Pancreas (tissue), 10 donors: Measurements from ENCODE around the gene PPARA. TPM values are rescaled to one million over a fixed set of nuclear protein-coding genes. Genes with fewer than 3 reads are reported as not detected.

Experiments used
- ATAC-seq, 4 donors: fragments of 200-7000 bp; cut with Tn5 transposase; one replicate each; pipeline versions ENCODE4 v1.8.0 to v1.9.1; 2020; ENCODE audit warnings: mild to moderate bottlenecking in 4 of 4, moderate library complexity in 4 of 4
- DNase-seq, 6 donors: peaks; one replicate each; pipeline ENCODE4 v3.0.0-alpha.2; 2020
- FAIRE-seq: peaks from 2 replicates; lab custom pipeline; 2012; peaks lifted over from hg19 to GRCh38; lab: Jason Lieb, UNC
- H3K27ac ChIP-seq, 4 donors: fragments of 200-600 bp; sonication (generic); 1 replicate in 3 of 4; 2 replicates in 1 of 4; pipeline versions ENCODE4 v1.5.0 to v1.8.0; 2020
- H3K27me3 ChIP-seq, 4 donors: fragments of 200-600 bp; one replicate each; pipeline ENCODE4 v1.8.0; 2021
- H3K36me3 ChIP-seq, 3 donors: fragments of 200-600 bp; sonication (generic) in 1 of 3; one replicate each; pipeline versions ENCODE4 v1.5.0 to v1.8.0; 2020 to 2021
- H3K4me1 ChIP-seq, 3 donors: fragments of 200-600 bp; one replicate each; pipeline ENCODE4 v1.8.0; 2021
- H3K4me3 ChIP-seq, 4 donors: fragments of 200-600 bp; sonication (generic) in 2 of 4; one replicate each; pipeline versions ENCODE4 v1.5.0 to v1.8.0; 2020 to 2021
- H3K9me3 ChIP-seq, 4 donors: fragments of 200-600 bp; one replicate each; pipeline ENCODE4 v1.8.0; 2021
- WGBS, 2 donors: extraction: QIAGEN DNeasy Blood & Tissue Kit; methylation state at CpG; one replicate each; pipeline ENCODE4 v1.1.7; 2013; 5-methylcytosine and 5-hydroxymethylcytosine counted together
- intact Hi-C, 3 donors: fragments of 100-400 bp; cut with DNase I; formaldehyde crosslinking; loops; one replicate each; pipeline versions ENCODE4 v1.11.1 to v1.14.2; 2022
- polyA plus RNA-seq, 2 donors: library from polyadenylated mRNA; stranded (reverse); fragments of 200-250 nt; gene quantifications; one replicate each; pipeline ENCODE4 v1.2.3, GENCODE V29; 2013
- total RNA-seq, 6 donors: library from RNA; stranded (reverse); fragmentation: NEBNext Ultra II Directional in 4 of 6; extraction: Animal tissue kit (Norgen Biotek cat#: 25700) in 4 of 6; gene quantifications; one replicate each; pipeline versions ENCODE4 v1.2.1 to v1.2.4, GENCODE V29; 2021 to 2023
- TF ChIP-seq, protein P1 (sequence below), 4 donors: fragments of 200-600 bp; sonication (generic) in 3 of 4; IDR thresholded peaks; one replicate each; pipeline versions ENCODE4 v1.5.0 to v1.8.0; 2021; ENCODE audit warnings: antibody characterized with exemption in 4 of 4
- donor health status: healthy with polysubstance abuse.
- donor health status: DM: no; HTN: no; CAD: no; lungs with moderate emphysema.
- donor health status: DM: no; HTN: no; CAD: no.
- donor health status: control.
- donor health status: control.
- donor health status: Bipolar disorder and iron deficiency.
- donor health status: DM: yes; HTN: yes; CAD: no.
- donor health status: DM: no; HTN: no; CAD: no.
- donor health status: DM: no; HTN: no; CAD: no.
- donor health status: DM: yes; HTN: yes; CAD: no.

PPARA gene
- total and polyA plus RNA-seq, 8 donors: 4.1 to 24.5 (median 14.7) TPM

GRCh38 chr22:46289244-46289891 lies 139.0 kb downstream of the PPARA start:
- Histone ChIP-seq H3K36me3 (peaks cover 0 to 30% (median 5%) of the 10 kb centered on the region in 3 donors), H3K27ac (no peak overlapping the region)
- intact Hi-C loops: no loop called here

DNA sequence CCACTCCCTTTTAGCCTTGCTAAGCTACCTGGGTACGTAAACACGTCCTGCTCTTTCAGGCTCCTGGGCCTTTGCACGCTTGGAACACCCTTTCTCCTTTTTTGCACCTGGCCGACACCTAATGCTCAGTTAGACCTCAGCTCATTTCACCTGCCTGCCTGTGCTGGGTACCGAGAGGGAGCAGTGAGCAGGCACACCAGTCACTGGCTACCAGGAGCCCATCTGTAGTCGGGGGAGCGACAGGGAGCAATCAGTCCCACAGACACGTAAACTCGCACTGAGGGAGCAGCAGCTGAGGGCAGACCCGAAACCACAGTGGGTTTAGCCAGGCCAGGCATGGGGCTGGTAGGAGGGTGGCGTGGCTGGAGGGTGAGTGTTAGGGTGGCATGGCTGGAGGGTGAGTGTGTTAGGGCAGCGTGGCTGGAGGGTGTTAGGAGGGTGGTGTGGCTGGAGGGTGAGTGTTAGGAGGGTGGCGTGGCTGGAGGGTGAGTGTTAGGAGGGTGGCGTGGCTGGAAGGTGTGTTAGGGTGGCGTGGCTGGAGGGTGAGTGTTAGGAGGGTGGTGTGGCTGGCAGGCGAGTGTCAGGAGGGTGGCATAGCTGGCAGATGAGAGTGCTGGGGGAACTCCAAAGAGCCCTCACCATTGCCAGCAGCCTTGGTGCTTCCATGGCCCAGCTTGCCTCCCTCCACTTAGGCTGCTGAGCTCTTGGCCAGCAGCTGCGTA lies 140.0 kb downstream of the PPARA start:
- H3K4me1 ChIP-seq: peaks cover 0 to 15% (median 8%) of the 10 kb centered on the region in 3 donors
- peak in 1 of 6 donors; percentile 28 for DNase-seq
- TF ChIP-seq, protein P1, sequence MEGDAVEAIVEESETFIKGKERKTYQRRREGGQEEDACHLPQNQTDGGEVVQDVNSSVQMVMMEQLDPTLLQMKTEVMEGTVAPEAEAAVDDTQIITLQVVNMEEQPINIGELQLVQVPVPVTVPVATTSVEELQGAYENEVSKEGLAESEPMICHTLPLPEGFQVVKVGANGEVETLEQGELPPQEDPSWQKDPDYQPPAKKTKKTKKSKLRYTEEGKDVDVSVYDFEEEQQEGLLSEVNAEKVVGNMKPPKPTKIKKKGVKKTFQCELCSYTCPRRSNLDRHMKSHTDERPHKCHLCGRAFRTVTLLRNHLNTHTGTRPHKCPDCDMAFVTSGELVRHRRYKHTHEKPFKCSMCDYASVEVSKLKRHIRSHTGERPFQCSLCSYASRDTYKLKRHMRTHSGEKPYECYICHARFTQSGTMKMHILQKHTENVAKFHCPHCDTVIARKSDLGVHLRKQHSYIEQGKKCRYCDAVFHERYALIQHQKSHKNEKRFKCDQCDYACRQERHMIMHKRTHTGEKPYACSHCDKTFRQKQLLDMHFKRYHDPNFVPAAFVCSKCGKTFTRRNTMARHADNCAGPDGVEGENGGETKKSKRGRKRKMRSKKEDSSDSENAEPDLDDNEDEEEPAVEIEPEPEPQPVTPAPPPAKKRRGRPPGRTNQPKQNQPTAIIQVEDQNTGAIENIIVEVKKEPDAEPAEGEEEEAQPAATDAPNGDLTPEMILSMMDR (IDR thresholded peaks at IDR 0.05): no peak
- FAIRE-seq: no peak
- intact Hi-C loops: no loop called here
- H3K27me3 ChIP-seq: no peaks in the 10 kb centered on the region
- ATAC-seq: no peak
- H3K4me3 ChIP-seq: no peak overlapping the region
- 92 to 97% methylated on average over 17 of the region's 17 CpGs for WGBS, 2 donors
- peaks cover 0 to 20% (median under 1%) of the 10 kb centered on the region in 3 donors for H3K36me3 ChIP-seq
- H3K9me3 ChIP-seq: no peaks in the 10 kb centered on the region
- H3K27ac ChIP-seq: no peak overlapping the region

More at GRCh38 chr22:46289244-46289891, 139.0 kb downstream of the PPARA start:
- Histone ChIP-seq H3K4me1 (peaks cover 0 to 15% (median 8%) of the 10 kb centered on the region in 3 donors), H3K27me3 (no peaks in the 10 kb centered on the region), H3K9me3 (no peaks in the 10 kb centered on the region), H3K4me3 (no peak overlapping the region)
- TF ChIP-seq, protein P1 (IDR thresholded peaks at IDR 0.05): no peak
- WGBS, 2 donors: 85 to 88% methylated on average over 33 of the region's 33 CpGs
- FAIRE-seq (no peak), DNase-seq (peak in 1 of 6 donors; percentile 41), ATAC-seq (no peak)

DNA sequence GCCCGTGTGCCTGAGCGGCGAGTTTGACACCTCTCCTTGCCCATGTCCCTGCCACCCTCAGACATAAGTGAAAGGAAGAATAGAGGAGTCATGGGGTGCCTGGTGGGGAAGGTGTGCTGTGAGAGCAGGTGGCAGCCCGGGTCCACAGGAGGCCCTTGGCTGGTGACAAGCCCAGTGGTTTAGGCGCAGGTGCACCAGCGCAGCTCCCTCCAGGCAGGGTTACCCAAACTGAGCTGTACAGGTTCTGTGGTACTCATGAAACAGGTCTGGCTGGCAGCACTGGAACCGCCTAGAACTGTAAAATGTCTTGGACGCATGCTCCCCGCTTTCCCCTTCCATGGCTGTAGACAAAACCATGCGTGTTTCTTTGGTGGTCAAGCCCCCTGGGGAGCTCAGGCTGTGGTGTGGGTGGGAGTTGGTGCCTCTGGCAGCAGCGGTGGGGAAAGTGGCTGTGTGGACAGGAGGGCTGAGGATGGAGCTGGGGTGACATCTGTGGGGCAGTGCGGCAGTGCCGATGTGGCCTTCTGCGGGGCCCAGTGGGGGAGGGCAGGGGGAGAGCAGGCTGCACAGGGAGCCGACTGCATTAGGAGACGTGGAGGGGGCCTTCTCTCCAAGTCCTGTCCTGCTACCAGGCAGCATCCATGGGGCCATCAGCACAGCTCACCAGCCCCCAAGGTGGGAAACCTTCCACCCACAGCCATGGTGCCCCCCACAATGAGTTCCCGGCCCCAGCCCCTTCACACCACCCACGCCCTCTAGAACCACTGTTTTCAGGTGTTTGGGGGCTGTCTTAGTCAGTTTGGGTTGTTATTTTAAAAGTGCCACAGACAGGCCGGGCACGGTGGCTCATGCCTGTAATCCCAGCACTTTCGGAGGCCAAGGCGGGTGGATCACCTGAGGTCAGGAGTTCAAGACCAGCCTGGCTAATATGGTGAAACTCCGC lies 140.8 kb downstream of the PPARA start:
- WGBS, 2 donors: 96 to 97% methylated on average over 19 to 23 of the region's 23 CpGs
- Histone ChIP-seq H3K27ac (no peak overlapping the region), H3K36me3 (peaks cover 0 to 18% (median 0%) of the 10 kb centered on the region in 3 donors), H3K27me3 (no peaks in the 10 kb centered on the region), H3K9me3 (no peaks in the 10 kb centered on the region), H3K4me3 (no peak overlapping the region), H3K4me1 (peaks cover 0 to 15% (median 13%) of the 10 kb centered on the region in 3 donors)
- TF ChIP-seq, protein P1 (IDR thresholded peaks at IDR 0.05): no peak
- DNase-seq: no peak
- intact Hi-C loops: no loop called here
- no peak for FAIRE-seq
- no peak for ATAC-seq

DNA sequence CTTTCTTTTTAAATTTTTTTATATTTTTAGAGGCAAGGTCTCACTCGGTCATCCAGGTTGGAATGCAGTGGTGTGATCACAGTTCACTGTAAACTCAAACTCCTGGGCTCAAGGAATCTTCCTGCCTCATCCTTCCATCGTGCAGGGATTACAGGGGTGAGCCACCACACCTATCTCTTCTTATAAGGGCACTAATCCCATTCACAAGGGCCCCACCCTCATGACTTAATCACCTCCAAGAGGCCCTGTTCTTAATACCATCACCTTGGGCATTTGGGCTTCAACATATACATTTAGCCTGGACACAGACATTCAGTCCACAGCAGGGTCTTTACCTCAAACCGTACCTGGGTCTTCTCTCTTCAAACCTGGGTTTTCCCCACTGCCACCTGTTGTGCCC lies 141.8 kb downstream of the PPARA start:
- no peak for ATAC-seq

More for the DNA sequence above, 141.8 kb downstream of the PPARA start:
- DNase-seq: no peak
- H3K36me3 ChIP-seq: peaks cover 0 to 18% (median 0%) of the 10 kb centered on the region in 3 donors
- no peak overlapping the region for H3K27ac ChIP-seq
- intact Hi-C loops: no loop called here
- H3K4me1 ChIP-seq: peaks cover 4 to 14% (median 14%) of the 10 kb centered on the region in 3 donors
- TF ChIP-seq, protein P1 (IDR thresholded peaks at IDR 0.05): no peak
- no peak overlapping the region for H3K4me3 ChIP-seq
- H3K27me3 ChIP-seq: no peaks in the 10 kb centered on the region
- FAIRE-seq: no peak
- H3K9me3 ChIP-seq: no peaks in the 10 kb centered on the region
- 95% methylated on average over 3 of the region's 3 CpGs for WGBS, 2 donors
